ENCODE measurements around the gene COA1.
"Not testable (repeated sequence)": the region's sequence is repeated elsewhere in the genome, so short reads cannot be mapped to it uniquely, and the experiment has no call there.

Gene COA1

GRCh38 chr7:43729214-43729923, at the start of gene COA1:
Gene COA1 (minus strand): TSS chr7:43729523. CDS start chr7:43648614, 80,909 bp downstream.
- H3F3A ChIP-seq (ENCODE audit: insufficient read depth) = no peaks in the 10 kb centered on the region; the same call in 1 of the 2 replicates
- peaks cover 50% of the 10 kb centered on the region for H3K79me2 ChIP-seq (ENCODE audit: insufficient read depth, low read length)
- TF ChIP-seq, protein P1, sequence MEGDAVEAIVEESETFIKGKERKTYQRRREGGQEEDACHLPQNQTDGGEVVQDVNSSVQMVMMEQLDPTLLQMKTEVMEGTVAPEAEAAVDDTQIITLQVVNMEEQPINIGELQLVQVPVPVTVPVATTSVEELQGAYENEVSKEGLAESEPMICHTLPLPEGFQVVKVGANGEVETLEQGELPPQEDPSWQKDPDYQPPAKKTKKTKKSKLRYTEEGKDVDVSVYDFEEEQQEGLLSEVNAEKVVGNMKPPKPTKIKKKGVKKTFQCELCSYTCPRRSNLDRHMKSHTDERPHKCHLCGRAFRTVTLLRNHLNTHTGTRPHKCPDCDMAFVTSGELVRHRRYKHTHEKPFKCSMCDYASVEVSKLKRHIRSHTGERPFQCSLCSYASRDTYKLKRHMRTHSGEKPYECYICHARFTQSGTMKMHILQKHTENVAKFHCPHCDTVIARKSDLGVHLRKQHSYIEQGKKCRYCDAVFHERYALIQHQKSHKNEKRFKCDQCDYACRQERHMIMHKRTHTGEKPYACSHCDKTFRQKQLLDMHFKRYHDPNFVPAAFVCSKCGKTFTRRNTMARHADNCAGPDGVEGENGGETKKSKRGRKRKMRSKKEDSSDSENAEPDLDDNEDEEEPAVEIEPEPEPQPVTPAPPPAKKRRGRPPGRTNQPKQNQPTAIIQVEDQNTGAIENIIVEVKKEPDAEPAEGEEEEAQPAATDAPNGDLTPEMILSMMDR (IDR thresholded peaks at IDR 0.05; ENCODE audit: insufficient read depth, low read length, poor library complexity, severe bottlenecking) = no peak
- TF ChIP-seq EZH2phosphoT487 (conservative IDR thresholded peaks at IDR 0.05; ENCODE audit: low read length) = no peak
- no peaks in the 10 kb centered on the region for H4K20me1 ChIP-seq (ENCODE audit: low read depth, low read length)
- H3K4me3 ChIP-seq (ENCODE audit: insufficient read depth, low read length, poor library complexity, severe bottlenecking) = peak within 1 kb of the TSS; percentile 86
- H3K9ac ChIP-seq (ENCODE audit: low read length) = peak within 1 kb of the TSS; percentile 73
- H2AFZ ChIP-seq (ENCODE audit: low read depth, low read length, severe bottlenecking) = peak within 1 kb of the TSS; percentile 99
- H3K27ac ChIP-seq (ENCODE audit: low read depth, low read length) = peak within 1 kb of the TSS; percentile 61
- no peaks in the 10 kb centered on the region for H3K36me3 ChIP-seq (ENCODE audit: low read length)
- peak within 1 kb of the TSS; percentile 95 for H3K4me2 ChIP-seq (ENCODE audit: low read depth, low read length, poor library complexity, severe bottlenecking)
- no peaks in the 10 kb centered on the region for H3K27me3 ChIP-seq (ENCODE audit: low read length)
- no peaks in the 10 kb centered on the region for H3K9me2 ChIP-seq (replicated peaks; ENCODE audit: insufficient read depth, low read length)
- no peaks in the 10 kb centered on the region for H3K9me3 ChIP-seq (ENCODE audit: insufficient read depth, low read length)

- not testable (repeated sequence) for H3K27me3 ChIP-seq (ENCODE audit: low read length); H3K9me3 ChIP-seq (ENCODE audit: insufficient read depth, low read length); H3K4me3 ChIP-seq (ENCODE audit: insufficient read depth, low read length, poor library complexity, severe bottlenecking); H3K36me3 ChIP-seq (ENCODE audit: low read length); H3F3A ChIP-seq (ENCODE audit: insufficient read depth); H3K9ac ChIP-seq (ENCODE audit: low read length); H2AFZ ChIP-seq (ENCODE audit: low read depth, low read length, severe bottlenecking); H3K4me2 ChIP-seq (ENCODE audit: low read depth, low read length, poor library complexity, severe bottlenecking); H4K20me1 ChIP-seq (ENCODE audit: low read depth, low read length); H3K79me2 ChIP-seq (ENCODE audit: insufficient read depth, low read length); H3K9me2 ChIP-seq (replicated peaks; ENCODE audit: insufficient read depth, low read length); H3K27ac ChIP-seq (ENCODE audit: low read depth, low read length)
Observed at GRCh38 chr7:43778293-43779044, 49.1 kb upstream of the COA1 start.

GRCh38 chr7:43775255-43775654, 45.9 kb upstream of the COA1 start:
- not testable (repeated sequence) for H3F3A ChIP-seq (ENCODE audit: insufficient read depth); H3K9me3 ChIP-seq (ENCODE audit: insufficient read depth, low read length); H3K4me3 ChIP-seq (ENCODE audit: insufficient read depth, low read length, poor library complexity, severe bottlenecking); H3K36me3 ChIP-seq (ENCODE audit: low read length); H3K9ac ChIP-seq (ENCODE audit: low read length); H3K4me2 ChIP-seq (ENCODE audit: low read depth, low read length, poor library complexity, severe bottlenecking); H2AFZ ChIP-seq (ENCODE audit: low read depth, low read length, severe bottlenecking); H3K79me2 ChIP-seq (ENCODE audit: insufficient read depth, low read length); H3K9me2 ChIP-seq (replicated peaks; ENCODE audit: insufficient read depth, low read length); H4K20me1 ChIP-seq (ENCODE audit: low read depth, low read length); H3K27me3 ChIP-seq (ENCODE audit: low read length); H3K27ac ChIP-seq (ENCODE audit: low read depth, low read length)

- not testable (repeated sequence) for H3K9ac ChIP-seq (ENCODE audit: low read length); H2AFZ ChIP-seq (ENCODE audit: low read depth, low read length, severe bottlenecking); H3K9me3 ChIP-seq (ENCODE audit: insufficient read depth, low read length); H3K79me2 ChIP-seq (ENCODE audit: insufficient read depth, low read length); H3K27ac ChIP-seq (ENCODE audit: low read depth, low read length); H3K4me2 ChIP-seq (ENCODE audit: low read depth, low read length, poor library complexity, severe bottlenecking); H3K4me3 ChIP-seq (ENCODE audit: insufficient read depth, low read length, poor library complexity, severe bottlenecking); H3K27me3 ChIP-seq (ENCODE audit: low read length); H4K20me1 ChIP-seq (ENCODE audit: low read depth, low read length); H3K9me2 ChIP-seq (replicated peaks; ENCODE audit: insufficient read depth, low read length); H3K36me3 ChIP-seq (ENCODE audit: low read length); H3F3A ChIP-seq (ENCODE audit: insufficient read depth)
Observed at GRCh38 chr7:43773268-43773667, 43.9 kb upstream of the COA1 start.

All from SU-DHL-6 (cell line).